PC-9 (cell line): ENCODE measurements around the gene CA12.

Experiments used
- EZH2 ChIP-seq: fragments of 200-600 bp; sonication (generic); IDR thresholded peaks from 2 replicates; pipeline ENCODE4 v1.8.0; 2017; ENCODE audit warnings: antibody characterized with exemption, low read depth
- TF ChIP-seq, protein P1 (sequence below): fragments of 200-600 bp; sonication (generic); conservative IDR thresholded peaks from 2 replicates; pipeline ENCODE4 v1.6.1; 2017; ENCODE audit warnings: mixed run types, antibody characterized with exemption, mild to moderate bottlenecking, moderate library complexity

- TF ChIP-seq, protein P1, sequence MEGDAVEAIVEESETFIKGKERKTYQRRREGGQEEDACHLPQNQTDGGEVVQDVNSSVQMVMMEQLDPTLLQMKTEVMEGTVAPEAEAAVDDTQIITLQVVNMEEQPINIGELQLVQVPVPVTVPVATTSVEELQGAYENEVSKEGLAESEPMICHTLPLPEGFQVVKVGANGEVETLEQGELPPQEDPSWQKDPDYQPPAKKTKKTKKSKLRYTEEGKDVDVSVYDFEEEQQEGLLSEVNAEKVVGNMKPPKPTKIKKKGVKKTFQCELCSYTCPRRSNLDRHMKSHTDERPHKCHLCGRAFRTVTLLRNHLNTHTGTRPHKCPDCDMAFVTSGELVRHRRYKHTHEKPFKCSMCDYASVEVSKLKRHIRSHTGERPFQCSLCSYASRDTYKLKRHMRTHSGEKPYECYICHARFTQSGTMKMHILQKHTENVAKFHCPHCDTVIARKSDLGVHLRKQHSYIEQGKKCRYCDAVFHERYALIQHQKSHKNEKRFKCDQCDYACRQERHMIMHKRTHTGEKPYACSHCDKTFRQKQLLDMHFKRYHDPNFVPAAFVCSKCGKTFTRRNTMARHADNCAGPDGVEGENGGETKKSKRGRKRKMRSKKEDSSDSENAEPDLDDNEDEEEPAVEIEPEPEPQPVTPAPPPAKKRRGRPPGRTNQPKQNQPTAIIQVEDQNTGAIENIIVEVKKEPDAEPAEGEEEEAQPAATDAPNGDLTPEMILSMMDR: no peak
- TF ChIP-seq EZH2: no peak
Observed at GRCh38 chr15:63353261-63353660, 28.4 kb downstream of the CA12 start.
